Stimulated activated CD4-positive, alpha-beta T cell treated with anti-CD3 and anti-CD28 coated beads, TNF-alpha, amount 100 ng/mL, for 4 hours (primary cell): Measurements from ENCODE around the gene PLAC9.
"Not testable (repeated sequence)": the region's sequence is repeated elsewhere in the genome, so short reads cannot be mapped to it uniquely, and the experiment has no call there.

Source experiments
- DNase-seq, 3 experiments: peaks; one replicate each; pipeline ENCODE4 v3.0.0-alpha.2; 2020; ENCODE audit warnings: low read depth in 3 of 3

Gene PLAC9

DNA sequence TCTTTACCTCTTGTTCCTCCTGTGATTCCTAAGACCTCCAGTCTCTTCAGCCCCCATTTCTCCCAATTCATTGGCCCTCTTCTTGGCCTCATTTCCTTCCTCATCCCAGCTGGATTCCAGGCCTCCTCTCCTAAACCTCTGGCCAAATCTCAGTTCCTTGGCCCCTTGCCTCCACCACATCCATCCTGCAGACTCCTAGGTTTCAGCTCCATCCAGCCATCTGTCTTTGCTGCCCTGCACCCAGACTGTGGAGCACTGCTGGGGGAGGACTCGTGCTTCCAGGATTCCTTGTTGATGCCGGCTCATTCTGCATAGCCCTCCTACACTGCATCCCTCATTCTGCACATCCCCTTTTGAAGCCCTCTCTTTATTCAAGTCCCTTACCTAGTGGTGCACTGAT lies 6.7 kb downstream of the PLAC9 start:
- no peak for DNase-seq

DNA sequence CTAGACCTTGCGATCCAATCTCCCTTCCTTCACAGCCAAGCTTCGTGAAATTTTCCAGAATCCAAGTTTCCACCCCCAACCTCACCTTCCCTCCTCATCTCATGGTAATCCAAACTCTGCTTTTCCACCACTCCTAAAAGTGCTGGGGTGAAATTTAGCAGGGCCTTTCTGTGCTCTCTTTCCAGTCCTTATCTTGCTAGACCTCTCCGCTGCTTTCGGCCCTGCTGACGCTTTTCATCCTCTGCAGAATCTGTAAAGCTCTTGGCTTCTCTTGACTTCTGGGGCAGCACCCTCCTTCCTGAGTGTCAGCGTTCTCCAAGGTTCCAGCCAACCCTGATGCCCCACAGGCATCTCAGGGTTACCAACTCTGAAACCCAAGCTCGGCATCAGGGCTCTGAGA lies 7.7 kb downstream of the PLAC9 start:
- no peak for DNase-seq

GRCh38 chr10:80141696-80142460 lies 9.3 kb downstream of the PLAC9 start:
- no peak for DNase-seq

DNA sequence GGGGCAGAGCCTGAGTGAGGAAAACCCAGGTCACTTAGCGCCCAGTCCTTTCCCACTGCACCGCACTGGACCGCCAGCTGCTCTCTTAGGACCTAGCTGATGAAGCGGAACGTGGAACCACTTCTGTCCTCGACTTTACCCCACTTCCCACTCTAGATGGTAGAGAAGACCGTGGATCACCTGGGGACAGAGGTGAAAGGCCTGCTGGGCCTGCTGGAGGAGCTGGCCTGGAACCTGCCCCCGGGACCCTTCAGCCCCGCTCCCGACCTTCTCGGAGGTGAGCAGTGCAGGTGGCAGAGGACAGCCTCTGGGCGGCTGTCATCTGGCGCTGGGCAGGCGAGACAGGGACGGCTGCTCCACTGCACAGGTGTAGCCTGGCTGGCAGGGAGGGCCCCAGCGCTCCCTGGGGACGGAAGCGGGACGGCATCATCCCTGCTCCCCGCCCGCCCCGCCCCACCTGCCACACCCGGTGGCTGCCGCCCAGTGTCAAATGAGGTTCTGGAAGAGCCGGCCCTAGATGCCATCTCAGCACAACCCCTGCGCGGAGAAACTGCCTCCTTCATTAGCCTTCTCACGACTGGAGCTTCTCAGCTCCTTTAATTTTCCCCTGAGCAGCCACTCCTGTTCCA lies 11.7 kb downstream of the PLAC9 start:
- peak in 1 of 3 experiments; percentile 13 for DNase-seq

- DNase-seq = peak in 1 of 3 experiments; percentile 14
Measured at GRCh38 chr10:80144696-80145131, 12.2 kb downstream of the PLAC9 start.

DNA sequence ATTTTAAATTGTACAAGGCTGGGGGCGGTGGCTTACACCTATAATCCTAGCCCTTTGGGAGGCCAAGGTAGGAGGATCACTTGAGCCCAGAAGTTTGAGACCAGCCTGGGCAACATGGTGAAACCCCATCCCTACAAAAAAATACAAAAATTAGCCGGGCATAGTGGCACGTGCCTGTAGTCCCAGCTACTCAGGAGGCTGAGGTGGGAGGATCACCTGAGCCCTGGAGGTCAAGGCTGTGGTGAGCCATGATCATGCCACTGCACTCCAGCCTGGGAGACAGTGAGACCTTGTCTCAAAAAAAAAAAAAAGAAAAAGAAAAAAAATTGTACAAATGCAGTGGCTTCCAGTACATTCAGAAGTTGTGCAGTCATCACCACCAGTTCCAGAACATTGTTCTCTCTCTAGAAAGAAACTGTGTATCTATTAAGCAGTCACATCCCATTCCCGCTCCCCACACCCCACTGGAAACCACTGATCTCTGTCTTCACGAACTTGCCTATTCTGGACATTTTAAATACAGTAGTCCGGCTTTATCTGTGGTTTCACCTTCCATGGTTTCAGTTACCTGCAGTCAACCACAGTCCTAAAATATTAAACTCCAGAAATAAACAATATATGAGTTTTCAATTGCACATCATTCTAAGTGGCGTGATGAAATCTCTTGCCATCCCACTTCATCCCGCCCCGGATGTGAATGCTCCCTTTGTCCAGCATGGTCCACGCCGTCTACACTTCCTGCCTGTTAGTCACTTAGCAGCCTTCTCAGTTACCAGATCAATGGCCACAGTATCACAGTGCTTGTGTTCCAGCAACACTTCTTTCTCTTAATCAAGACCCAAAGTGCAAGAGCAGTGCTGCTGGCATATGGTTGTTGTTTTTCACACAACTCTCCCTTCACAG lies 13.1 kb downstream of the PLAC9 start:
- not testable (repeated sequence) for DNase-seq

- DNase-seq = no peak
Measured at GRCh38 chr10:80146918-80147317, 14.4 kb downstream of the PLAC9 start.

GRCh38 chr10:80148166-80148805 lies 15.8 kb downstream of the PLAC9 start:
- no peak for DNase-seq

DNA sequence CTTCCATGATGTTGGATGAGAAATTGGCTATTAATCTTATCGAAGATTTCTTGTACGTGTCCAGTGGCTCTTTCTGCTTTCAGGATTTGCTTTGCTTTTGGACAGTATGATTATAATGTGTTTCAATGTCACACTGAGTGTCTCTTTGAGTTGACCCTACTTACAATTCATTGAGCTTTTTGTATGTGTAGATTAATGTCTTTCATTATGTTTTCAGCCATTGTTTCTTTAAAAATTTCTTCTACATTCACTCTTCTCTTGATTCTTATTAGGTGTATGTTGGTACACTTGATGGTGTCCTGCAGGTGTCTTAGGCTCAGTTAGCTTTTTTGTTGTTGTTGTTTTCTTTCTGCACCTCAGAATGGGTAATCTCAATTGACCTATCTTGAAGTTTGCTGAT lies 16.6 kb downstream of the PLAC9 start:
- no peak for DNase-seq

DNA sequence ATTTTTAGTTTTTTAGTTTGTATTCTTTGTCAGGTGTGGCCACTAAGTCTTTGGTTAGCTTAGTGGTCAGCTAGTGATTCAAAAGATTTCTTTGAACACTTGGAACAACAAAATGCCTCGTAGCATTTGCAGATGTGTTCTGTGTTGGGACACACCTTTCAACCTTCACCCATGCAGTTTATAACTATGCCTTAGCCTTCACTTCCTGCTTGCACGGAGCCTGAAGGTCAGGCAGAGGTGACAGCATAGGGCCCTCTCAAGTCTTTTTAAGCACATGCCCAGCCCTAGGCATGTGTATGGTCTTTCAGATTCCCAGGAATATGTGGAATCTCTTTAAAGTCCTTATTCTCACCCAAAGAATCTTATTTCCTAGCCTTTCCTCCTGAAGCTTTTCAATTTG lies 17.6 kb downstream of the PLAC9 start:
- no peak for DNase-seq

GRCh38 chr10:80152820-80153219 lies 20.3 kb downstream of the PLAC9 start:
- DNase-seq = no peak

DNA sequence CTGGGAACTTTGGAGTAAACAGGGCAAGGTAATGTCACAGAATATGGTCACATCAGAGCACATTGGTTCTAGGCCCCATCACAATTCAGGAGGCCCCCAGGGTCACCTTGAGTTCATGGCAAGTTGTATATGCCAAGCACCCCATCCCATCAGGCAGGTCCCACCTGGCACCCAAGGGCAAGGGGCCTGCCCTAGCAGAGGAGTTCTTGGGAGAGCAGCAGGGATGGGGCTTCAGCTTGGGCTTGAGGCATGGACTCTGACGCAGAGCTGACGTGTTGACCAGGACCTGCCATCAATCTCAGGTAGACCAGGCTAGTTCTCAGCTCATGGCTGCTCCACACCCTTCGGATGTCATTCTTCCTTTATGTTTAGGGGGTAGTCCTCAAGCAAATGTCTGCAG lies 20.9 kb downstream of the PLAC9 start:
- DNase-seq = no peak

- DNase-seq = no peak
Measured at GRCh38 chr10:80154626-80154977, 22.1 kb downstream of the PLAC9 start.

DNA sequence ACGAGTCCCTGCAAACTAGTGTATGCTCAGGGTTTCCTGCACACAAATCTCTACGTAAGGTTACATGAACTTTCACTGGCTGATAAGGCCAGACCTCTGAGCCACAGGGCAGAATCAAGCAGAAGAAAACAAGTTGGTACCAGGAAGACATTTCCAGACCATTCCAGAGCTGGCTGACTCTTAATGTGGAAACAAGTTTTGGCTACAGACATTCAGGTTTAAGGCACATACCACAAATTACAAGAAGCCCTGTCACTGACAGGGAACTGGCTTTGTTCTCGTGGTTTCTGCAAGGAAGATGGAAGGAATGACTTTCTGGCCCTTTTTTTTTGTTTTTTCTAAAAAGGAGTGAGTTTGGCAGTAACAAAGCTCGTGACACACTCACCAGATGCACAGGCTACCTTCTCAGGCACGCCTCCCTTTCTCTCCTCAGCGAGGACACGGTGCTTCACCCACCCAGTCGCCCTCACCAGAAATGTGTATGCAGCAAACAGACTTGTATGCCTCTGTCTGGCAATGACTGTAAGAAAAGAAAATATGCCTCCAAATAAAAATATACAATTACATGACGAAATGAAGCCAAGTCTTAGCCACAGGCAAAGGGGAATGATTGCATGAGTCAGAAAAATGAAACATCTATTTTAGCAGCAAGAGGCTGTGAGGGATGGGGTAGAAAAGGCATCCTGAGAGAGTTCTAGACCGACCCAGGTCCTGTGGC lies 22.6 kb downstream of the PLAC9 start:
- DNase-seq = no peak

- no peak for DNase-seq
Measured at GRCh38 chr10:80155696-80156215, 23.2 kb downstream of the PLAC9 start.

GRCh38 chr10:80156216-80156615 lies 23.7 kb downstream of the PLAC9 start:
- DNase-seq = no peak

- no peak for DNase-seq
Measured at GRCh38 chr10:80157561-80157960, 25.0 kb downstream of the PLAC9 start.

- DNase-seq = no peak
Measured at GRCh38 chr10:80158126-80158525, 25.6 kb downstream of the PLAC9 start.

GRCh38 chr10:80158598-80159127 lies 26.1 kb downstream of the PLAC9 start:
- DNase-seq = no peak

GRCh38 chr10:80159166-80159873 lies 26.8 kb downstream of the PLAC9 start:
- DNase-seq = no peak
